ENCODE results near the gene PEPD.

PEPD gene

GRCh38 chr19:33344573-33344925 lies 177.0 kb downstream of the PEPD start:
- TF ChIP-seq CTCF (conservative IDR thresholded peaks at IDR 0.05): no peak
- H3K27ac ChIP-seq: no peak overlapping the region

- TF ChIP-seq CTCF (conservative IDR thresholded peaks at IDR 0.05): no peak
- no peak overlapping the region for H3K27ac ChIP-seq
These were observed 177.6 kb downstream of the PEPD start for GRCh38 chr19:33343859-33344572.

- no peak for TF ChIP-seq CTCF (conservative IDR thresholded peaks at IDR 0.05)
- no peak overlapping the region for H3K27ac ChIP-seq
These were observed 178.3 kb downstream of the PEPD start for GRCh38 chr19:33343301-33343700.

GRCh38 chr19:33340991-33341390 lies 180.6 kb downstream of the PEPD start:
- no peak for TF ChIP-seq CTCF (conservative IDR thresholded peaks at IDR 0.05)
- no peak overlapping the region for H3K27ac ChIP-seq

- H3K27ac ChIP-seq: no peak overlapping the region
- no peak for TF ChIP-seq CTCF (conservative IDR thresholded peaks at IDR 0.05)
These were observed 182.3 kb downstream of the PEPD start for GRCh38 chr19:33339016-33339984.
